SU-DHL-6 (cell line): ENCODE measurements around the gene NPAS1.

Experiments
- CTCF ChIP-seq: fragments of 200-600 bp; sonication (generic); IDR thresholded peaks from one replicate; pipeline ENCODE4 v1.5.1; 2017; ENCODE audit warnings: antibody characterized with exemption, mild to moderate bottlenecking, low read length, moderate library complexity; ENCODE audit not compliant: insufficient read depth, poor library complexity, severe bottlenecking
- EZH2phosphoT487 ChIP-seq: fragments of 200-600 bp; sonication (generic), shearing (Covaris generic); conservative IDR thresholded peaks from 2 replicates; pipeline ENCODE4 v1.6.1; 2018; ENCODE audit warnings: mild to moderate bottlenecking, antibody characterized with exemption, low read length, moderate library complexity, mixed read lengths

GRCh38 chr19:47026156-47026555, 6.5 kb downstream of the NPAS1 start:
- no peak for TF ChIP-seq CTCF
- no peak for TF ChIP-seq EZH2phosphoT487
